AG04450 (cell line): ENCODE data around the gene LTBR. TPM values are rescaled to one million over a fixed set of nuclear protein-coding genes. Genes with fewer than 3 reads are reported as not detected.

Source experiments
- CTCF ChIA-PET: fragments of 300-600, 350-600 bp; formaldehyde crosslinking; extraction: SDS; loops from one replicate; lab custom pipeline; 2022; ENCODE audit warnings: antibody characterized with exemption, inconsistent platforms; lab: Charles Lee
- POLR2A ChIA-PET: fragments of 350-600 bp; formaldehyde crosslinking; extraction: SDS; loops from one replicate; lab custom pipeline; 2021; ENCODE audit warnings: antibody characterized with exemption, inconsistent platforms; lab: Yijun Ruan, JAX
- DNase-seq: peaks from one replicate; pipeline ENCODE4 v3.0.0-alpha.2; 2011; ENCODE audit warnings: low read depth, low spot score
- H3K27ac ChIP-seq: one replicate; pipeline ENCODE4 v1.5.1; 2012; ENCODE audit warnings: low read depth, low read length, control low read depth
- H3K27me3 ChIP-seq: one replicate; pipeline ENCODE4 v1.6.0; 2012; ENCODE audit warnings: low read length; ENCODE audit not compliant: control insufficient read depth, insufficient read depth
- H3K4me3 ChIP-seq: 2 replicates; pipeline ENCODE4 v1.5.1; 2011; ENCODE audit warnings: mild to moderate bottlenecking, low read depth, low read length, control low read depth
- H3K9me3 ChIP-seq: 2 replicates; pipeline ENCODE4 v1.5.1; 2012; ENCODE audit warnings: low read length; ENCODE audit not compliant: control insufficient read depth, insufficient read depth
- polyA plus RNA-seq: library from polyadenylated mRNA; depleted of rRNA; stranded (reverse); fragments of >200 nt; gene quantifications from 2 replicates; pipeline ENCODE4 v1.2.3, GENCODE V29; 2011
- TF ChIP-seq, protein P1 (sequence below): IDR thresholded peaks from 2 replicates; pipeline ENCODE4 v1.5.1; 2011; ENCODE audit warnings: low read depth, low read length, control low read depth, inconsistent platforms

Gene LTBR
- polyA plus RNA-seq, 1 experiment: 32.1 TPM

DNA sequence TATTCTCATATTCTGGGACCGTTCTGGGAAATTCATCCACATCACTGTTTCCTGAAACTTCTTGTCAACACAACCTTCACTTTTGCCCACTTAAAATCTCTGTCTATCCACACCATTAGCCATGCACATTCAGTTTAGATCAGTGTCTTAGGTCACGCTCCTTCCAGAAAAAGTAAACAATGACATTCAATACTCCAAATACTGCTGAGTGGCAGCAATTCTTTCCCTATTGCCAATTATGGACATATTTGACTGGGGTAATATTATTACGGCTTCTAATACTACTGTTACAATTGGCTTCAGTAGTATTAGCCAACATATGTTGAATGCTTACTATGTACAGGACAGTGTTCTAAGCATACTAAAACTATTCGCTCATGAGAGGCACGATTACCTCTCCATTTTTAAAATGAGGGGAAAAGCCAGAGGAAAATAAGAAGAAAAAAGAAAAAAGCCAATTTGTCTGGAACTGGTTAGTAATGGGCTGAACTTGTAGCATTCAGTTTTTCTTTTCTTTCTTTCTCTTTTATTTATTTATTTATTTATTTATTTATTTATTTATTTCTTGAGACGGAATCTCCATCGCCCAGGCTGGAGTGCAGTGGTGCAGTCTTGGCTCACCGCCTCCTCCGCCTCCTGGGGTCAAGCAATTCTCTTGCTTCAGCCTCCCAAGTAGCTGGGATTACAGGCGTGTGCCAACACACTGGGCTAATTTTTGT, 23.4 kb downstream of the LTBR start:
- DNase-seq: no peak
- TF ChIP-seq, protein P1, sequence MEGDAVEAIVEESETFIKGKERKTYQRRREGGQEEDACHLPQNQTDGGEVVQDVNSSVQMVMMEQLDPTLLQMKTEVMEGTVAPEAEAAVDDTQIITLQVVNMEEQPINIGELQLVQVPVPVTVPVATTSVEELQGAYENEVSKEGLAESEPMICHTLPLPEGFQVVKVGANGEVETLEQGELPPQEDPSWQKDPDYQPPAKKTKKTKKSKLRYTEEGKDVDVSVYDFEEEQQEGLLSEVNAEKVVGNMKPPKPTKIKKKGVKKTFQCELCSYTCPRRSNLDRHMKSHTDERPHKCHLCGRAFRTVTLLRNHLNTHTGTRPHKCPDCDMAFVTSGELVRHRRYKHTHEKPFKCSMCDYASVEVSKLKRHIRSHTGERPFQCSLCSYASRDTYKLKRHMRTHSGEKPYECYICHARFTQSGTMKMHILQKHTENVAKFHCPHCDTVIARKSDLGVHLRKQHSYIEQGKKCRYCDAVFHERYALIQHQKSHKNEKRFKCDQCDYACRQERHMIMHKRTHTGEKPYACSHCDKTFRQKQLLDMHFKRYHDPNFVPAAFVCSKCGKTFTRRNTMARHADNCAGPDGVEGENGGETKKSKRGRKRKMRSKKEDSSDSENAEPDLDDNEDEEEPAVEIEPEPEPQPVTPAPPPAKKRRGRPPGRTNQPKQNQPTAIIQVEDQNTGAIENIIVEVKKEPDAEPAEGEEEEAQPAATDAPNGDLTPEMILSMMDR: no peak
- Histone ChIP-seq H3K27ac (no peak overlapping the region), H3K27me3 (no peaks in the 10 kb centered on the region), H3K4me3 (no peak overlapping the region), H3K9me3 (no peaks in the 10 kb centered on the region)
- POLR2A ChIA-PET: no interaction called here
- CTCF ChIA-PET: no interaction called here

DNA sequence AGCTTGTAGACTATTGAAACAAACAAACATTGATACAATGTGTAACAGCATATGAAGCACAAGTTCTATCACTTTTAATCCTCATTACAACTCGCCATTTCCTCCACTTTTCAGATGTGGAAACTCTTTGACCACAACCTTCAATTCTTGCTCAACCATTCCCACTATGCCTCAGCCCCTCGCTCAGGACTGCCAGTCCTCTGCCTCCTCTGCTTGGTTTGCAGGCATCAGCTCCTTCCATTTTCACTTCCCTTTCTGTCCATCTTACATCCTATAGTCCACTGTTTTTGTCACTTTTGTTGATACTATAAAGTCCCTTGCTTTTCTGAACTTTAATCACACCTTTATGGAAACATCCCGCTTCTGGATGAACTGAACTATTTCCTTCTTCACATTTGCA, 32.6 kb downstream of the LTBR start:
- Histone ChIP-seq H3K4me3 (no peak overlapping the region), H3K27ac (no peak overlapping the region), H3K27me3 (no peaks in the 10 kb centered on the region), H3K9me3 (no peaks in the 10 kb centered on the region)
- ChIA-PET POLR2A (interaction anchor here (0.7 kb wide), 1 partner anchor 81 kb away, joined by 3 read pairs; no protein-coding TSS in a partner anchor), CTCF (no interaction called here)
- no peak for DNase-seq
- TF ChIP-seq, protein P1: no peak

DNA sequence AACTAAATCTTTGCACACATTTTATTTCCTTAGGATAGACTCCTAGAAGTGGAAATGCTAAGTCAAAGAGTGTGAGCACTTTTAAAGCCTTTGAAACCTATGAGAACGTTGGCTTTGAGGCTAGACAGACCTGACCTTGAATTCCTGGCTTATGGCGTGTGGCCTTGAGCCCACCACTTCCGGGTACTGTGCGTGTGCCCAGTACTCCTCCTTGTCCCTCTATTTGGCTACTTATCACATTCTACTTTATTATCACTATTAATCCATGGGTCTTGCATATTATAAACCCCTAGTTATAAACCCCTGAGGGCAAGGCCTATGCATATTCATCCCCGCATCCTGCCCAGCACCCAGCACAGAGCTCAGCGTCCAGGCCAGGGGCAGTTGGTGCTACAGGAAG, 34.8 kb downstream of the LTBR start:
- no peaks in the 10 kb centered on the region for H3K9me3 ChIP-seq
- H3K4me3 ChIP-seq: no peak overlapping the region
- no peak overlapping the region for H3K27ac ChIP-seq
- ChIA-PET CTCF (no interaction called here), POLR2A (interaction anchor here (0.5 kb wide), 1 partner anchor 115 kb away, joined by 3 read pairs; the partner anchor contains the start of gene GAPDH)
- TF ChIP-seq, protein P1: no peak
- no peaks in the 10 kb centered on the region for H3K27me3 ChIP-seq
- DNase-seq: no peak

DNA sequence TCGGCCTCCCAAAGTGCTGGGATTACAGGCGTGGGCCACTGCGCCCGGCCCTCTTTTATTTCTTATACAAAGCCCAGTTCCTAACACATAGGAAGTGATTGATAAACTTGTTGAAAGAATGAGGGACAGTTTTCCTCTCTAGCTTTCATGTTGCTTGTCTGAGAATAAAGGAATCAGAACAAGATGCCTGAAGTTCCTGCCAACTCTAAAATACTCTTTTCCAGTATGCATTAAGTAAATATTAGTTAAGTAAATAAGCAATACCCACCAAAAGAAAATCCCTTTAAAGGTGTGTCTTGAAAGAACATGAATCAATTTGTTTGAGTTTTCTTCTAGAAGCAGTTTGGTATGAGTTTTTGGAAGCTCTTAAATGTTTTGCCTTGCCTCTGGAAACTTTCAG, 36.4 kb downstream of the LTBR start:
- Histone ChIP-seq H3K27ac (no peak overlapping the region), H3K9me3 (no peaks in the 10 kb centered on the region), H3K27me3 (no peaks in the 10 kb centered on the region), H3K4me3 (no peak overlapping the region)
- CTCF ChIA-PET: interaction anchor here (0.8 kb wide), 1 partner anchor 45 kb away, joined by 7 read pairs; no protein-coding TSS in a partner anchor
- DNase-seq: no peak
- TF ChIP-seq, protein P1: no peak
- POLR2A ChIA-PET: interaction anchor here (0.7 kb wide), 1 partner anchor 50 kb away, joined by 5 read pairs; the partner anchor contains the start of gene VAMP1

DNA sequence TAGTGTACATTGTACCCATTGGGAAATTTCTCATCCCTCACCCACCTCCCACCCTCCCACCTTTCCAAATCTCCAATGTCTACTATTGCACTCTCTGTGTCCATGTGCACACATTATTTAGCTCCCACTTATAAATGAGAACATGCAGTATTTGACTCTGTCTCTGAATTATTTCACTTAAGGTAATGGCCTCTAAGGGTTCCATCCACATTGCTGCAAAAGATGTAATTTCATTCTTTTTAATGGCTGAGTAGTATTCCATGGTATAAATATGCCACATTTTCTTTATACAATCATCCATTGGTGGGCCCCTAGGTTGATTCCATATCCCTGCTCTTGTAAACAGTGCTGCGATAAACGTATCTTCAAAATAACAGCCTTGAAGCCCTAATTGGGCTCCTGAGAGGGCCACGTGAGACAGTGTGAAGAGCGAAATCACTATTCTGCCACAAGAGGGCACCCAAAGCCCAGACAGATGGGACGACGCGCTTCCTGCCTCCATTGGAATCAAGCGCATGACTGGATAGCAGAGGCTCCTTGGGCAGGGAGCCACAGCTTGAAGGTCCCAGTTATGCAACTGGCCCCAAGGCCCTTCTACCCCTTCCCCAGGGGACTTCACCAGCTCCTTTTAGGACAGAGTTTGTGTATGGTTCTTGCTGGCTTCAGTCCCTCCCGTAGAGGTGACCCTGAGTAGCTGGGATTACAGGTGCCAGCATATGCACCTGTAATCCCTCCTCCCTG, 39.5 kb downstream of the LTBR start:
- POLR2A ChIA-PET: interaction anchor here (1.1 to 1.9 kb wide), 2 partner anchors 47 to 115 kb away, joined by 4 to 8 read pairs; partner anchors contain the start of gene VAMP1
- CTCF ChIA-PET: interaction anchor here (0.6 to 7.1 kb wide), 20 partner anchors 19 to 1568 kb away, joined by 3 to 87 read pairs (median 4); partner anchors contain the start of genes TAPBPL and VAMP1
- TF ChIP-seq, protein P1: peak; percentile 87
- H3K27ac ChIP-seq: no peak overlapping the region
- H3K9me3 ChIP-seq: no peaks in the 10 kb centered on the region
- DNase-seq: peak; percentile 83
- no peaks in the 10 kb centered on the region for H3K27me3 ChIP-seq
- H3K4me3 ChIP-seq: no peak overlapping the region
